Urinary bladder (tissue), 4 donors: ENCODE results near the gene LCN10. TPM values are rescaled to one million over a fixed set of nuclear protein-coding genes. Genes with fewer than 3 reads are reported as not detected.
"Not testable (repeated sequence)": the region's sequence is repeated elsewhere in the genome, so short reads cannot be mapped to it uniquely, and the experiment has no call there.

Source experiments
- DNase-seq: peaks from one replicate; pipeline ENCODE4 v3.0.0-alpha.2; 2015; ENCODE audit errors: extremely low spot score
- H3K27ac ChIP-seq: one replicate; pipeline ENCODE4 v1.5.1; 2013; ENCODE audit warnings: low read depth, mild to moderate bottlenecking, moderate library complexity
- H3K36me3 ChIP-seq: one replicate; pipeline ENCODE4 v1.6.1; 2013; ENCODE audit warnings: mild to moderate bottlenecking, moderate library complexity; ENCODE audit not compliant: insufficient read depth
- H3K4me1 ChIP-seq: one replicate; pipeline ENCODE4 v1.6.1; 2013; ENCODE audit warnings: mild to moderate bottlenecking, moderate library complexity; ENCODE audit not compliant: insufficient read depth
- H3K4me3 ChIP-seq: one replicate; pipeline ENCODE4 v1.5.1; 2013; ENCODE audit warnings: low read depth, low read length
- WGBS: extraction: QIAGEN DNeasy Blood & Tissue Kit; methylation state at CpG from one replicate; pipeline ENCODE4 v1.1.7; 2013; 5-methylcytosine and 5-hydroxymethylcytosine counted together
- polyA plus RNA-seq: library from polyadenylated mRNA; stranded (reverse); fragments of 200-250 nt; gene quantifications from one replicate; pipeline ENCODE4 v1.2.3, GENCODE V29; 2013
- total RNA-seq: library from RNA; depleted of rRNA; stranded (reverse); fragments of >200 nt; gene quantifications from one replicate; pipeline ENCODE4 v1.2.3, GENCODE V29; 2014
- donor health status: healthy with polysubstance abuse.
- donor health status: healthy.

The LCN10 gene
- total and polyA plus RNA-seq, 2 donors: 11.3 TPM; not detected in 1

DNA sequence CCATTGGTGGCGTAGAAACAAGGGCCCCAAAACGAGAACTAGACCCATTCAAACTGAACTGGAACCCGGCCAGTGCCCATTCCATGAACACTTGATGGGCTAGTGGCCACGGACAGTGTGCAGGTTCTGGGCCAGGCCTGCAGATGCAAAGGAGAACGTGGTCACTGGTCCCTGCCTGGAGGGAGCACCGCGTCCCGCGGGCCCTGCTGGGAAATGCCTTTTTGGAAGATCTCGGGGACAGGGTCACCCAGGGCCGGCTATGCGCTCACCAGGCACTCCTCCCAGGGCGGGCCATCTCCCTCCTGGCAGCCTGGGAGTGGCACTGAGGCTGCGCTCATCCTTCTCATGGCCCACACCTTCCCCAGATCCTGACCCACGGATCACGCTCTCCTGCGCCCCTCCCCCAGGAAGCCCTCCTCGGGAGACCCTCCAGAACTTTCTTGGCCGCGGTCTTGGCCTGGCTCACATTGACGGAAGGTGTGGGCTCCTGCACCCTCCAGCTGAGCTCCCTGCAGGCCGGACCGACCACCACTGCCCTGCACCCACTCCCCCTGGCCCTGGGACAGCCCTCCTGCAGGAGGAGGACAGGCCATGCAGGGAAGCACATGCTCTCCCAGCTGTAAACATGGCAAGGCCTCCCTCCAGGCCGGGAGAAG lies 33.2 kb downstream of the LCN10 start:
- Histone ChIP-seq H3K36me3 (no peaks in the 10 kb centered on the region), H3K27ac (no peak overlapping the region), H3K4me1 (no peaks in the 10 kb centered on the region), H3K4me3 (no peak overlapping the region)
- DNase-seq: no peak
- WGBS: 90% methylated on average over 24 of the region's 24 CpGs

DNA sequence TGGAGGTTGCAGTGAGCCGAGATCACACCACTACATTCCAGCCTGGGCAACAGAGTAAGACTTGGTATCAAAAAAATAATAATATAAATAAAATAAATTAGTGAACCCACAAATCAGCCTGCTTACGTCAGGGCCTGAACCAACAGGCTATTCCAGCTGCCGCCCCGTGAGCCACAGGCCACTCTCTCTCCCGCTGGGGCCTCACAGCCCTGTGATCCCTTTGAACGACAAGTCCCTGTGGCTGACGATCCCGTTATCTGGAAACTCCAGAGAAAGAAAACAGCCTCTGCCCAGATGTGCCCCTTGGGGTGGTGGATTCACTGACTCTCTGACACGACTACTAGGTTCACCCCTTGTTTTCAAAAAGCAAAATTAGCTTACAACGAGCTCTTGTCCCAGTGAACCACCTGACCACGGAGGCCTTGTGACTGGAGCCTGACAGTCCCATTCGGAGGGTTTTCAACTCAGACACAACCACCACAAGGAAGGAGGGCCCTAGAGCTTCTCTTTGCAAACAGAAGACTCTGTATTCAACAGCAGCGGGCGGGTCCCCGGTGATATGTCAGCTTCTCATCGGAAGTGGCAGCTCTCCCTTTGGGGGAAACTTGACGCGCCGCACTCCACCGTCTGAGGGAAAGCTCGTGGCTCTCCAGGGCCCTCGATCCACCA lies 34.8 kb downstream of the LCN10 start:
- WGBS: 79% methylated on average over 22 of the region's 22 CpGs
- Histone ChIP-seq H3K4me1 (no peaks in the 10 kb centered on the region), H3K36me3 (no peaks in the 10 kb centered on the region), H3K4me3 (no peak overlapping the region), H3K27ac (no peak overlapping the region)
- no peak for DNase-seq

DNA sequence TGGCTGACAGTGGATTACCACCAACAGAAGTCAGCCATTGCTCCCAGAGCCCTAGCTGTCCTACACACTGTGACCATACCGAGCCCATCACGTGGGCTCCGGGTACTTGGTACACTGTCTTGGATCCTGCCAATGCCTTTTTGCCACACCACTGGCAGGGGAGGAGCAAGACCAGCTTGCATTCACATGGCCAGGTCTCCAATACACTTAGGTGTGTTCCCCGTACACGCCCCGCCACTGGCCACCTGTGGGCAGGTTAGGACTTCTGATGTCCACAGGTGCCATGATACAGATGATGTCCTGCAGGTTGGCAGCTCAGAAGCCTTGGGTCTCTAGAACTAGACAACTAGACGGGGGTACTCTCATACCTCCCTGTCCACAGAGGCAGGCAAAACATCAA lies 35.7 kb downstream of the LCN10 start:
- Histone ChIP-seq H3K27ac (no peak overlapping the region), H3K36me3 (no peaks in the 10 kb centered on the region), H3K4me3 (no peak overlapping the region), H3K4me1 (no peaks in the 10 kb centered on the region)
- no peak for DNase-seq
- WGBS: 94% methylated on average over 7 of the region's 7 CpGs

DNA sequence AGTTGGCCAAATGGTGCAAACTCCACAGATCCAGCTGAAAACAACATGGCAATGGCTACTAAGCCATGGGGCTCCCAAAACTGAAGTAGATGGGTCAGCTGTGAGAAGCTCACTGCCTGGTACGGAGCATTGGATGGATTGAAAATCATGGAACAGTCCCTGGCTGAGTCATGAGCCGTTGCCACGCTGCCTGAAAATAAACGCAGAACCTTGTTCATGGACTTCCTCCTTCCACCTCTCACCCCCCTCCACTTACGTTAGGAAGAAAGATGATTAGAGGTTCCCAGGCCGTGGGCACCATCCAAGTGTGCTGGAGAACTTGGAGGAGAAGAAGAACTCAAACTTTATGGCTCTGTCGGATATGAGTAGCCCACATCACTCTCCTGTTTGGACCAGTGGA lies 37.2 kb downstream of the LCN10 start:
- H3K27ac ChIP-seq: no peak overlapping the region
- no peaks in the 10 kb centered on the region for H3K36me3 ChIP-seq
- no peak overlapping the region for H3K4me3 ChIP-seq
- WGBS: 59% methylated on average over 7 of the region's 7 CpGs
- DNase-seq: no peak
- no peaks in the 10 kb centered on the region for H3K4me1 ChIP-seq

DNA sequence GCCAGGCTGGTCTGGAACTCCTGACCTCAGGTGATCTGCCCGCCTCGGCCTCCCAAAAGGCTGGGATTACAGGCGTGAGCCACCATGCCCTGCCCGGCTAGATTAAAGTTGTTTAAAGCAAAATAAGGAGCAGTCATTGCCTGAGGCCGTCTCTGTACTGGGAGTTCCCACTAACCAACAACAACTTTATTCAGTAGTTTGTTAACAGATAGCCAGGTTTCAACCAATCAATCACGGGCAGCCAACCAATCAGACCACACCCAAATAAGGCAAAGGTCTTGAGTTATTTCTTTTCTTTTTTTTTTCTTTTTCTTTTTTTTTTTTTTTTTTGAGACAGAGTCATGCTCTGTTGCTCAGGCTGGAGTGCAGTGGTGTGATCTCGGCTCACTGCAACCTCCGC lies 38.0 kb downstream of the LCN10 start:
- not testable (repeated sequence) for H3K36me3 ChIP-seq, H3K27ac ChIP-seq, H3K4me3 ChIP-seq, H3K4me1 ChIP-seq, DNase-seq
- 91% methylated on average over 8 of the region's 8 CpGs for WGBS

DNA sequence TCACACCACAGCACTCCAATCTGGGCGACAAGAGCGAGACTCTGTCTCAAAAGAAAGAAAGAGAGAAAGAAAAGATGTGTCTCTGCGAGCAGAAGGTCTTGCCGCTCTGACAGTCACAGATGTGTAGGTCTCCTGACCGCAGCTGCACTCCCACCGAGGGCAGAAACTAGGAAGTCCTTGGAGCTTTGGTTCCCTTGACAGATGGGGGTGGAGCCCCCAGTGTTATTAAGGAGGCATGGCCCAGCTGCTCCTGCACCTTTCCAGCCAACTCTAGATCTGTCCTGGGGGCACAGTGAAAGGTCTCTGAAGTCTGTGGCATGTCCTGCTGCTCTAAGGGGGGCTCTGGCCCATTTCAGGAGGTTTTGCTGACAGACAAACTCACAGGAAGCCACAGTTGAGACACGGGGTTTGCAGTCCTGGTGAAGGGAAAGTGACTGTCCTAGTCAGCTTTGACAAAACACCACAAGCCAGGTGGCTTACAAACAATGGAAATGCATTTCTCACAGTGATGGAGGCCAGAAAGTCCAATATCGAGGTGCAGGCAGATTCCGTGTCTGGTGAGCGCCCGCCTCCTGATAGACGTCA lies 39.4 kb downstream of the LCN10 start:
- Histone ChIP-seq H3K4me1 (no peaks in the 10 kb centered on the region), H3K27ac (no peak overlapping the region), H3K4me3 (no peak overlapping the region), H3K36me3 (no peaks in the 10 kb centered on the region)
- no peak for DNase-seq
- WGBS: 80% methylated on average over 12 of the region's 12 CpGs

DNA sequence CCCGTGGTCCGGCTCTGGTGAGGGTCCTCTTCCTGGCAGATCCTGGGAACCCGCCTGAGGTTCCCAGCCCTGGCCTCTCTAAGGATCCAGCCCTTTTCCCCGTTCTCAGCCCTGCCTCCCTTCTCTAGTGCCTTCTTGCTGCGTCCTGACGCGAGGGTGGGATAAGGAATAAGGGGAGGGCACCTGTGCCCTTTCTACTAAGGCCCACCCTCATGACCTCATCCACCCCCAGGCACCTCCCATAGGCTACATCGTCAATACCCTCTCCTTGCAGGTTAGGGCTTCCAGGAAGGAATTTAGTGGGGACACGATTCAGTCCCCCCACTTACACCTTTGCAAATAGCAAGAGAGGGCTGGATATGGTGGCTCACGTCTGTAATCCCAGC lies 41.1 kb downstream of the LCN10 start:
- H3K4me3 ChIP-seq: no peak overlapping the region
- DNase-seq: no peak
- 44% methylated on average over 10 of the region's 10 CpGs for WGBS
- no peaks in the 10 kb centered on the region for H3K36me3 ChIP-seq
- H3K27ac ChIP-seq: no peak overlapping the region
- H3K4me1 ChIP-seq: no peaks in the 10 kb centered on the region

DNA sequence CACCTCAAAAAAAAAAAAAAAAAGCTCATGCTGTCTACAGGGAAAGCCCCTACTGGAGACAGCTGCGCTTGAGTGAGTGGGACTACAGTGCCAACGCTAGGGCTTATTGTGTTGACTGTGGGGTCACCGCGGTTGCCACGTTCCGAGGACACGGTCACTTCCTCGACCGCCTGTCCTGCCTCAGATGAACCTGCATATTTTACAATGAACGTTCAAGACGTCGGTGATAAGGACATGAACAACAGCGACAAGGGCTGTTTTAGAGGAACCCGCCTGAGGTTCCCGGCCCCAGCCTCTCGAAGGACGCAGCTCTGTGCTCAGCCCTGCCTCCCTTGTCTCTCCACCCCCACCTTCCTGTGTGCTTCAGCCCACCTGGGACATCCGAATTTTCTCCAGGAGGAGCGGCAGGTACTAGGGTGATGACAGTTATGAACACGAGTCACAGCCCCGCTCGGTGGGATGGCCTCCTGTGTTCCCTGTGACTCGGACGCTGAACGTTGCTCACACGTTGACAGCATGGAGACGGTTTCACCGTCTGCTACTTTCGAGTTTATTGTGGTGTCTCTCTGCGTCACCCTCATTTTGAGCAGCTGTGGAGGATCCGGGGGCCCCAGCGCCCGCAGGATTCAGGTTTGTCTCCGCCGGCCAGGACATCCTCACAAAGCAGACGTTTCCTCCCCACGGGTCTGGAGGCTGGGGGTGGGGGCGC lies 41.6 kb downstream of the LCN10 start:
- WGBS: 33% methylated on average over 38 of the region's 38 CpGs
- no peaks in the 10 kb centered on the region for H3K36me3 ChIP-seq
- no peak for DNase-seq
- H3K27ac ChIP-seq: no peak overlapping the region
- H3K4me3 ChIP-seq: no peak overlapping the region
- no peaks in the 10 kb centered on the region for H3K4me1 ChIP-seq

DNA sequence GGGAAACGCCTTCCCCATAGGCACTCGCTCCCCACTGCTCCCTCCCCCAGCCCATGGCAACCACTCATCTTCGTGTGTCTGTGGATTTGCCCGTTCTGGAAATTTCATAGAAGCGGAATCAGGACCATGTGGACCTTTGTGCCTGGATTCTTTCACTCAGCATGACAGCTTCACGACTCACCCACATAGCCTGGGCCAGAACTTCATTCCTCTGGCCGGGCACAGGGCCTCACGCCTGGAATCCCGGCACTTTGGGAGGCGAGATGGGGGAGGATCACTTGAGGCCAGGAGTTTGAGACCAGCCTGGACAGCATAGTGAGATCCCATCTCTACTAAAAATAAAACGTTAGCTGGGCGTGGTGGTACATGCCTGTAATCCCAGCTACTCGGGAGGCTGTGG lies 42.4 kb downstream of the LCN10 start:
- Histone ChIP-seq H3K36me3 (no peaks in the 10 kb centered on the region), H3K4me1 (no peaks in the 10 kb centered on the region), H3K4me3 (no peak overlapping the region), H3K27ac (no peak overlapping the region)
- 43% methylated on average over 13 of the region's 13 CpGs for WGBS
- DNase-seq: no peak

DNA sequence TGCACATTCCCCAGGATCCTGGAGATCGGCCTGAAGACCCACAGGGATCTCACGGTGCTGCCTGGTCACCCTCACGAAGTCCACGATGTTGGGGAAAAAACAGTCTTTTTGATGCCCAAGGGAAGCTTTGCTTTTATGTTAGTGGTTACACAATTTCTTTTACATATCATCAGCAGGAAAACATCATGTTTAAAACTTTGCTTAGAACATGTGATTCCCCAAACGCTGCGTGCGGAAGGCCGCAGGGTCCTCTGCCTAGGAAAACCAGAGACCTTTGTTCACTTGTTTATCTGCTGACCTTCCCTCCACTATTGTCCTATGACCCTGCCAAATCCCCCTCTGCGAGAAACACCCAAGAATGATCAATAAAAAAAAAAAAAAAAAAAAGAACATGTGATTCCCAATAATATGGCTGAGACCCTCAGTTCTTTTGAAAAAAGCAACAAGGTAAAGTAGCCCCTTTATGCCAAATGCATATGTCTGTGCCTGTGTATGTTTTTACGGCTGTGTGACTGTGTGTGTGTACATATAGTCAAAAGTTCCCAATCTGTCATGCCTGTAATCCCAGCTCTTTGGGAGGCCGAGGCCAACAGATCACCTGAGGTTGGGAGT lies 44.0 kb downstream of the LCN10 start:
- Histone ChIP-seq H3K4me3 (no peak overlapping the region), H3K4me1 (no peaks in the 10 kb centered on the region), H3K27ac (no peak overlapping the region), H3K36me3 (no peaks in the 10 kb centered on the region)
- 84% methylated on average over 10 of the region's 11 CpGs for WGBS
- DNase-seq: no peak

DNA sequence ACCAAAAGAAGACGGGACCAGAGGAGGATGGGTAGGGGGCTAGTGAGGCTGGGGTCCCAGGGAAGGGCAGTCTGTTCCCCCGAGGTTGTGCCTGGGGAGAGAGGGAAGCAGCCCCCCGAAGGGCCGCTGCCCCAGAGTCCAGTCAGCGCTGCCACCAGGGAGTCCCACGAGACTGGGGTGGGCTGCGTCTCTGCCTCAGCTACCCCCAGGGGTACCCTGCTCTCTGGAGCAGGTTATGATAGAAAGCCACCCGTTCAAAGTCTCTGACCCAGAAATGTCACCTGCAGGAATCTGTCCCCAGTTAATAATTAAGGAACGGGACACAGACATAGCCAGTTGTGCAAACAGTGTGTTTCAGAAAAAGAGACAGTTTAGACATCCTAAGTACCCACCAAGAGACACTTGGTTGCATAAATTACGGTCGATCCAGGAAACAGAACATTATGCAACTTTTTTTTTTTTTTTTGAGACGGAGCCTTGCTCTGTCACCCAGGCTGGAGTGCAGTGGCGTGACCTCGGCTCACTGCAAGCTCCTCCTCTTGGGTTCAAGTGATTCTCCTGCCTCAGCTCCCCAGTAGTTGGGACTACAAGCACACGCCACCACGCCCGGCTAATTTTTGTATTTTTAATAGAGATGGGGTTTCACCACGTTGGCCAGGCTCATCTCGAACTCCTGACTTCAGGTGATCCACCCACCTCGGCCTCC lies 44.8 kb downstream of the LCN10 start:
- no peaks in the 10 kb centered on the region for H3K36me3 ChIP-seq
- WGBS: 68% methylated on average over 20 of the region's 20 CpGs
- H3K4me3 ChIP-seq: no peak overlapping the region
- no peaks in the 10 kb centered on the region for H3K4me1 ChIP-seq
- no peak overlapping the region for H3K27ac ChIP-seq
- DNase-seq: no peak

DNA sequence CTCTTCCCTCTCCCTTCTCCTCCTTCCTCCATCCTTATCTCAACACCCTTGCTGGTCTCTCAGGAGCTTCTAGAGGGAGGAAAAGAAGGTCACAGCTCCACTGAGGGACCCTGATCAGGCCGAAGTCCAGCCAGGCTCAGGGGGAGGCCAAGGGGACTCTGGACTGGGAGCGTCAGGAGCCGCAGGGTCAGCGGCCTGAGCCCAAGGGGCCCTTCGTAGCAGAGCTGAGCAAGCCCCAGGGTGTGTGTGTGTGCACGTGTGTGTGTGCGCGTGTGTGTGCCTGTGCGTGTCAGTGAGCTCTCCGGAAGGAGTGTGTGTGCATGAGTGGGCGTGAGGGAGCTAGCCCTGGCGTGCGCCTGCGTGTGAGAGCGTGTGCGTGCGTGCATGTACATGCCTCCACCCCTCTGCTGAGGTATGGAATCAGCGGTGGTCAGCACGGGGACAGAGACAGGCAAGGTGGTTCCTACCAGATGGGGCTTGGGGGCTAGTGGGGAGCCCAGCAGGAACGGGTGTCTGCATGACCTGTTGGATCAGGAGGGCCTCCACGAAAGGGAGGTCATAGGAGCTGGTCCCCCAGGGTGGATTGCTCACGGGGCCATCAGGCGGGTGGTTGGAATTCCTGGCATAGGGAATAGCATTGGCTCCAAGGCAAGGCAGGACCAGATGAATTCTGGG lies 45.5 kb downstream of the LCN10 start:
- Histone ChIP-seq H3K4me1 (no peaks in the 10 kb centered on the region), H3K27ac (no peak overlapping the region), H3K36me3 (no peaks in the 10 kb centered on the region), H3K4me3 (no peak overlapping the region)
- 63% methylated on average over 23 of the region's 23 CpGs for whole genome bisulfite sequencing
- DNase-seq: no peak

DNA sequence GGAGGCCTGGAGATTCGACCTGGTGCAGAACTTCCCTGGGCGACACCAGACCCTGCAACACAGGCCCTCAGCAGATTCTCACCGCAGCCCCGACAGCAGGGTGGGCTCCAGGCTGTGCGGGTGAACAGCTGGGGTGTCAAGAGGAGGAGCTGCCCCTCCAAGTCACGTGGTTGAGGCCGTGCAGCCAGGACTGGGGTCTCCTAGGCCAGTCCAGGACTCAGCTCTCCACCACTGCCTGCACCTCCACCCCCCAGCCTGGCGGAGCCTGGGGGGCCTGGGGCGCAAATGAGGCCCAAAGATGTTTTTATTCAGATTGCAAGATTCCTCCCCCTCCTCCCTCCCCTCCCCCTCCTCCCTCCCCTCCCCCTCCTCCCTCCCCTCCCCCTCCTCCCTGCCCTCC lies 46.2 kb downstream of the LCN10 start:
- H3K36me3 ChIP-seq: no peaks in the 10 kb centered on the region
- 68% methylated on average over 9 of the region's 9 CpGs for WGBS
- DNase-seq: no peak
- H3K27ac ChIP-seq: no peak overlapping the region
- no peaks in the 10 kb centered on the region for H3K4me1 ChIP-seq
- no peak overlapping the region for H3K4me3 ChIP-seq
